HUES64 (cell line): ENCODE results near the gene ALPK1.

Source experiments
- H3K27ac ChIP-seq: 2 replicates; pipeline ENCODE4 v1.7.0; 2013; ENCODE audit warnings: low read depth, low read length, inconsistent platforms
- H3K27me3 ChIP-seq: 2 replicates; pipeline ENCODE4 v1.6.1; 2013; ENCODE audit warnings: mild to moderate bottlenecking, low read length; ENCODE audit not compliant: insufficient read depth
- H3K36me3 ChIP-seq: 2 replicates; pipeline ENCODE4 v1.6.1; 2013; ENCODE audit warnings: mild to moderate bottlenecking, low read length; ENCODE audit not compliant: insufficient read depth
- H3K4me1 ChIP-seq: 2 replicates; pipeline ENCODE4 v1.6.1; 2013; ENCODE audit warnings: mild to moderate bottlenecking, low read length, moderate library complexity; ENCODE audit not compliant: insufficient read depth
- H3K4me3 ChIP-seq: 2 replicates; pipeline ENCODE4 v1.5.1; 2013; ENCODE audit warnings: mild to moderate bottlenecking, low read length, moderate library complexity
- H3K9ac ChIP-seq: 2 replicates; pipeline ENCODE4 v1.6.1; 2013; ENCODE audit warnings: mild to moderate bottlenecking, low read depth, low read length
- H3K9me3 ChIP-seq: 2 replicates; pipeline ENCODE4 v1.6.1; 2013; ENCODE audit warnings: low read depth, low read length; ENCODE audit not compliant: insufficient read depth
- WGBS: fragments of 150-250, 120-280 bp; methylation state at CpG from one replicate; pipeline ENCODE4 v1.1.7; 2013; ENCODE audit warnings: missing lambda C conversion rate; 5-methylcytosine and 5-hydroxymethylcytosine counted together

ALPK1 gene

DNA sequence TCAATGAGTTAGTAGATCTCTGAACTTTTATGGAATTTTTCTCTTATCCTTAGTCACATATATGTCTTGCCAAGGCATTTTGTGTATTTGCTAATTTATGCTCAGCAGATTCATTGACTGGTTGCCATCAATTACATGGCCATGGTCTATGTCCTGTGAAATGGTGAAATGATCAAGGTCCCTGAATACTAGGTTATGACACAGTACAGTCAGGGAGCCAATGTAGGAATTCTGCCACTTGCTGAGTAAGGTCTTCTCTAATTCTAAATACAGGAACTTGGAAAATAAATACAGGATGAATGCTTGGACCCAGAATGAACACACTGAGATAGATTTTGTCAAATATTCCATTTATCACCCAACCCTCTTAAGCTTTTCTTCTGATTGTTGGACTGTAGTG, 35.2 kb downstream of the ALPK1 start:
- Histone ChIP-seq H3K4me3 (no peak overlapping the region), H3K36me3 (no peaks in the 10 kb centered on the region), H3K9ac (no peak overlapping the region), H3K27me3 (peaks cover 58% of the 10 kb centered on the region), H3K4me1 (no peaks in the 10 kb centered on the region), H3K9me3 (no peaks in the 10 kb centered on the region), H3K27ac (no peak overlapping the region)

GRCh38 chr4:112340023-112340422, 42.9 kb downstream of the ALPK1 start:
- no peaks in the 10 kb centered on the region for H3K36me3 ChIP-seq
- no peaks in the 10 kb centered on the region for H3K9me3 ChIP-seq
- peaks cover 41% of the 10 kb centered on the region for H3K4me1 ChIP-seq
- H3K4me3 ChIP-seq = no peak overlapping the region
- no peak overlapping the region for H3K9ac ChIP-seq
- H3K27me3 ChIP-seq = peaks cover 39% of the 10 kb centered on the region
- WGBS = 25% methylated on average over 5 of the region's 6 CpGs
- no peak overlapping the region for H3K27ac ChIP-seq

GRCh38 chr4:112341033-112341432, 43.9 kb downstream of the ALPK1 start:
- peaks cover 39% of the 10 kb centered on the region for H3K27me3 ChIP-seq
- H3K9ac ChIP-seq = no peak overlapping the region
- H3K9me3 ChIP-seq = no peaks in the 10 kb centered on the region
- H3K4me3 ChIP-seq = no peak overlapping the region
- no peaks in the 10 kb centered on the region for H3K36me3 ChIP-seq
- H3K27ac ChIP-seq = no peak overlapping the region
- WGBS = 67% methylated on average over 5 of the region's 5 CpGs
- peaks cover 41% of the 10 kb centered on the region for H3K4me1 ChIP-seq

DNA sequence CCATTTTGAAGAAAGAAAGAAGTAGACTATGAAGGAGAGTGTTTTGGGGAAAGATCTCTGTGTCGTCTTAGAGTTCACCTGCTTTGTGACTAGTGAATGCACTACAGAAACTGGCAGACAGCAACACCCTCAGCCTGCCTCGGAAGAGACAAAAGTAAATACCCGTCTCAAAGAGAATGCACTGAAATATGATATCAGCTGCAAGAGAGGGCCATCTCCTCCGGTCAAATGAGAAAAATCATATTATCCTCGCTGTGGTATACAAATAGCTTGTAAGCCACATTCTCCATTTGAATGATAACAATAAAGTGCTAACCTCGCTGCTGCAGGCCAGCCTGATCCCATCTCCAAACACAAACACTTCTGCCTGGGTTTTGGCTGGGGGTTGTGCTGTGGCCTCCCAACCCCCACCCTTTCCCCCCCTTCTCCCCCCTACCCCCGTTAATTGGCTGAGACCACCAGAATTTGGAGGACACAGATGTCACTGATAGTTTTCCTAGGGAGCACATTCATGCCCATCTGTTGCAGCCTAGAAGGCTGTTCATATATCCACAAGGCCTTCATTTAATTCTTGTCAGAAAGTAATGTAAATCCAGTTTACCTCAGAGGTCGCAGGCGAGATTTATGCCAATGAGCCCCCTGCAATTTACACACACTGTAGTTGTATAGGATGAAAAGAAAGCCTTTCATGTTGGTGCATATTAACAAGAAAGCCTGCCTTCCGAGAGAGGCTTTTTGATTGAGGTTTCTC, 46.3 kb downstream of the ALPK1 start:
- no peak overlapping the region for H3K9ac ChIP-seq
- peak overlapping the region; percentile 23; the same call in 1 of the 2 replicates for H3K4me3 ChIP-seq
- peaks cover 48% of the 10 kb centered on the region for H3K27me3 ChIP-seq
- no peaks in the 10 kb centered on the region for H3K36me3 ChIP-seq
- 8% methylated on average over 10 of the region's 10 CpGs for whole genome bisulfite sequencing
- H3K4me1 ChIP-seq = peaks cover 48% of the 10 kb centered on the region
- no peaks in the 10 kb centered on the region for H3K9me3 ChIP-seq
- H3K27ac ChIP-seq = no peak overlapping the region; the same call in 1 of the 2 replicates

GRCh38 chr4:112348488-112349158, 51.5 kb downstream of the ALPK1 start:
- Histone ChIP-seq H3K36me3 (no peaks in the 10 kb centered on the region), H3K4me3 (no peak overlapping the region), H3K27me3 (peaks cover 19% of the 10 kb centered on the region; the same call in 1 of the 2 replicates), H3K27ac (no peak overlapping the region), H3K4me1 (peaks cover 22% of the 10 kb centered on the region), H3K9ac (no peak overlapping the region), H3K9me3 (no peaks in the 10 kb centered on the region)
- 35% methylated on average over 11 of the region's 11 CpGs for WGBS

GRCh38 chr4:112352736-112353135, 55.6 kb downstream of the ALPK1 start:
- Histone ChIP-seq H3K9me3 (no peaks in the 10 kb centered on the region), H3K4me1 (0 out of 2 replicates have a peak, but pooled peaks cover 12% of the 10 kb centered on the region), H3K27me3 (peaks cover 5% of the 10 kb centered on the region; the same call in 1 of the 2 replicates), H3K4me3 (no peak overlapping the region), H3K36me3 (no peaks in the 10 kb centered on the region), H3K9ac (no peak overlapping the region), H3K27ac (no peak overlapping the region)

DNA sequence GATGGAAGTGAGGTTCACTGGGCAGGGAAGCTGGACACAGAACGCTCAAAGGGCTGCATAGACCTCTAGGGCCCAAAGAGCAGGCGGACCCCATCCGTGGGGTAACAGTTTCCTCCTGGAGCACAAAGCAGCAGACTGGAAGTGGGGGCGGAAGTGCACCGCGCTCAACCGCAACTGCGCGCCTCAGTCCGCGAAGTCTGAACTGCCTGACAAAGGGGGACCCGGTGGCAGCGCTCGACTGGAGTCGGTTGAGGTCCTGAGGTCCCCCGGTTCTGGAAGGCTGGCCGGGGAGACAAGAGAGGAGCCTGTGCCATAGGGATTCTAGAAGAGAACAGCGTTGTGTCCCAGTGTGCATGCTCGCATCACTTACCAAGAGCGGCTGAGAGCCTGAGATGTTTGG, 58.5 kb downstream of the ALPK1 start:
- Histone ChIP-seq H3K27me3 (no peaks in the 10 kb centered on the region), H3K4me3 (no peak overlapping the region)
- 95% methylated on average over 20 of the region's 20 CpGs for WGBS

GRCh38 chr4:112357453-112357852, 60.3 kb downstream of the ALPK1 start:
- 96% methylated on average over 11 of the region's 11 CpGs for WGBS
- Histone ChIP-seq H3K36me3 (no peaks in the 10 kb centered on the region), H3K9me3 (0 out of 2 replicates have a peak, but pooled peaks cover 5% of the 10 kb centered on the region), H3K9ac (no peak overlapping the region), H3K27ac (no peak overlapping the region), H3K27me3 (no peaks in the 10 kb centered on the region), H3K4me1 (peaks cover 8% of the 10 kb centered on the region; the same call in 1 of the 2 replicates), H3K4me3 (no peak overlapping the region)

More for the DNA sequence above, 58.5 kb downstream of the ALPK1 start:
- H3K36me3 ChIP-seq = no peaks in the 10 kb centered on the region
- no peak overlapping the region for H3K9ac ChIP-seq
- 0 out of 2 replicates have a peak, but pooled peaks cover 3% of the 10 kb centered on the region for H3K9me3 ChIP-seq
- 0 out of 2 replicates have a peak, but pooled peaks cover under 1% of the 10 kb centered on the region for H3K4me1 ChIP-seq
- H3K27ac ChIP-seq = no peak overlapping the region

DNA sequence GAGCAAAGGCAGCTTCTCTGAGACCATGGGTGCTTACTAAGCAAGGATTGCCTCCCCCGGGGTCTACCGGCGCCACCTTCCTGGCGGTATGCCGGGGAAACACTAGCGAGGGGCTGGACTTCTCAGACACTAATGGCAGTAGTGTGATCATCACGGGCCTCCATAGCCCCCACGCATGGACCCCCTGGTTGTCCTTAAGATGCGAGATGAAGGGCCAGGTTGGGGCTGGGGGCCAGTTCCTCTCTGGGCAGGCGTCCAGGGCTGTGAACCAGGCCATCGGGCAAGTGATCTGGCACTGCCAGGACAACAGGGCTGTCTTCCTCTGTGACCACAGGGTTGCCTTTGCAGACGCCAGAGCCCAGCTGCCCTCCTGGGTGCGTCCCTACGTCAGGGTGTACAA, 60.7 kb downstream of the ALPK1 start:
- H3K36me3 ChIP-seq = no peaks in the 10 kb centered on the region
- H3K27ac ChIP-seq = no peak overlapping the region
- no peak overlapping the region for H3K9ac ChIP-seq
- no peak overlapping the region for H3K4me3 ChIP-seq
- 89% methylated on average over 14 of the region's 14 CpGs for WGBS
- H3K4me1 ChIP-seq = peaks cover 8% of the 10 kb centered on the region; the same call in 1 of the 2 replicates
- H3K9me3 ChIP-seq = 0 out of 2 replicates have a peak, but pooled peaks cover 5% of the 10 kb centered on the region
- no peaks in the 10 kb centered on the region for H3K27me3 ChIP-seq

DNA sequence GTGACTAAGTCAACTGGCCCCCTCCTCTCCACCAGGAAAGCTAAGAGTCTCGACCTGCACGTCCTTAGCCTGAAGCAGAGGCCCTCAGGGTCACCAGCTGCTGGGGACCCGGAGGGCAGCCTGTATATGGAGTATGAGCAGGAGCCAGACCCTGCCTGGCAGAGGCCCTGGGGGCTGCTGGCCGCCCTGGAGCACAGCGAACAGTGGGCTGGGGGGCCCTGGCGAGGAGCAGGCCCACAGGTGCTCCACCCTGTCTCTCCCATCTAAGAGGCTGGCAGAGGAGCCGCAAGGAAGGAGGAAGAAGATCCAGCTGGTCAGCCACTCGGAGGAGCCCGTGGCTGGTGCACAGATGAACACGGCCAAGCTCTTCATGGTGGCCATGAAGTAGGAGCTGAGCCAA, 61.2 kb downstream of the ALPK1 start:
- WGBS = 97% methylated on average over 10 of the region's 10 CpGs
- Histone ChIP-seq H3K36me3 (no peaks in the 10 kb centered on the region), H3K4me1 (peaks cover 8% of the 10 kb centered on the region; the same call in 1 of the 2 replicates), H3K27me3 (no peaks in the 10 kb centered on the region), H3K9me3 (peaks cover 5% of the 10 kb centered on the region; the same call in 1 of the 2 replicates), H3K27ac (no peak overlapping the region), H3K4me3 (no peak overlapping the region), H3K9ac (no peak overlapping the region)

DNA sequence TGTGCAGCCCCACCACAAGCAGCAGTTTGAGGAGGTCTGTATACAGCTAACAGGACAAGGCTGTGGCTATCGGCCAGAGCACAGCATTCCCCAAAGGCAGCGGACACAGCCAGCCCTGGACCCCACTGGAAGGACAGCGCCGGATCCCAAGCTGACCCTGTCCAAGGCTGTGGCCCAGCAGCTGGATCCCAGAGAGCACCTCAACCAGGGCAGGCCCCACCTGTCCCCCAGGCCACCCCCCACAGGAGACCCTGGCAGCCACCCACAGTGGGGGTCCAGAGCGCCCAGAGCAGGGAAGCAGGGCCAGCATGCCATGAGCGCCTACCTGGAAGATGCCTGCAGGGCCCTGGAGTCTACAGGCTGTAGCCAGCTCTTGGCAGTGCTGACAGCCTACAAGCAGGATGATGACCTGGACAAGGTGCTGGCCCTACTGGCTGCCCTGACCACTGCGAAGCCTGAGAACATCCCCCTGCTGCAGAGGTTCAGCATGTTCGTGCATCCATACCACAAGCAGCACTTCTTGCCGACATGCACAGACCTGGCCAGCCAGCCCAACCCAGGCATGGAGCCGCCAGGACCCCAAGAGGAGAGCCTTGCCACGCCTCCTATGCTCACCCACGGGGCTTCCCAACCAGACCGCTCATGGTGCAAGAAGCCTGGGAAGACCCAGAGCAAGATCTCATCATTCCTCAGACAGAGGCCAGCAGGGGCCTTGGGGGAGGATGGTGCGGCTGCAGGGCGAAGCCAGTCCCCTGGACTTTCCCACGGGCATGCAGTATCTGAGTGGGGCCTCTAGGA, 62.0 kb downstream of the ALPK1 start:
- WGBS = 92% methylated on average over 16 of the region's 16 CpGs

More for the DNA sequence above, 62.0 kb downstream of the ALPK1 start:
- Histone ChIP-seq H3K4me3 (no peak overlapping the region), H3K4me1 (peaks cover 8% of the 10 kb centered on the region; the same call in 1 of the 2 replicates), H3K27ac (no peak overlapping the region), H3K36me3 (no peaks in the 10 kb centered on the region), H3K9ac (no peak overlapping the region), H3K27me3 (no peaks in the 10 kb centered on the region), H3K9me3 (peaks cover 5% of the 10 kb centered on the region; the same call in 1 of the 2 replicates)
